HG03159 (cell line): ENCODE data around the gene SMIM20.

Experiments
- ATAC-seq: cut with Tn5 transposase; IDR thresholded peaks from one replicate; pipeline ENCODE4 v1.9.1; 2021; ENCODE audit warnings: mild to moderate bottlenecking, moderate library complexity; ENCODE audit not compliant: unreplicated experiment

Gene SMIM20

GRCh38 chr4:25925486-25926201 lies 11.6 kb downstream of the SMIM20 start:
- ATAC-seq, result peak; percentile 79

GRCh38 chr4:25926462-25926861 lies 12.4 kb downstream of the SMIM20 start:
- ATAC-seq, result no peak

- ATAC-seq, result no peak
Observed at GRCh38 chr4:25927361-25928195, 13.6 kb downstream of the SMIM20 start.

GRCh38 chr4:25928379-25929297 lies 14.6 kb downstream of the SMIM20 start:
- ATAC-seq, result no peak

- no peak for ATAC-seq
Observed at GRCh38 chr4:25929298-25929686, 15.3 kb downstream of the SMIM20 start.

GRCh38 chr4:25930731-25931354 lies 16.8 kb downstream of the SMIM20 start:
- no peak for ATAC-seq

- ATAC-seq, result no peak
Observed at GRCh38 chr4:25936696-25937095, 22.7 kb downstream of the SMIM20 start.

GRCh38 chr4:25937801-25938200 lies 23.8 kb downstream of the SMIM20 start:
- no peak for ATAC-seq

- peak; percentile 29 for ATAC-seq
Observed at GRCh38 chr4:25938366-25938765, 24.3 kb downstream of the SMIM20 start.

- ATAC-seq, result peak; percentile 84
Observed at GRCh38 chr4:25938787-25939186, 24.8 kb downstream of the SMIM20 start.

- no peak for ATAC-seq
Observed at GRCh38 chr4:25939330-25939729, 25.3 kb downstream of the SMIM20 start.

- no peak for ATAC-seq
Observed at GRCh38 chr4:25941457-25942221, 27.6 kb downstream of the SMIM20 start.

GRCh38 chr4:25943312-25943711 lies 29.3 kb downstream of the SMIM20 start:
- no peak for ATAC-seq

- ATAC-seq, result no peak
Observed at GRCh38 chr4:25943805-25944204, 29.8 kb downstream of the SMIM20 start.

- ATAC-seq, result no peak
Observed at GRCh38 chr4:25948051-25948450, 34.0 kb downstream of the SMIM20 start.

- no peak for ATAC-seq
Observed at GRCh38 chr4:25949173-25949748, 35.2 kb downstream of the SMIM20 start.

- no peak for ATAC-seq
Observed at GRCh38 chr4:25949994-25950393, 36.0 kb downstream of the SMIM20 start.

- no peak for ATAC-seq
Observed at GRCh38 chr4:25950461-25951389, 36.7 kb downstream of the SMIM20 start.
